Measurements from ENCODE around the gene ZDHHC3.

ZDHHC3 gene

GRCh38 chr3:44976002-44976815, at the start of gene ZDHHC3, which contains the start of gene EXOSC7:
TSS of gene ZDHHC3 (minus strand) at chr3:44976174. CDS start at chr3:44959436, 16,738 bp downstream.
TSS of gene EXOSC7 (plus strand) at chr3:44976244. CDS start at chr3:44976278, 34 bp downstream.
- DNase-seq: peak; percentile 89

- DNase-seq: no peak
Observed at GRCh38 chr3:45024542-45025255, 48.7 kb upstream of the ZDHHC3 start.

- no peak for DNase-seq
Observed at GRCh38 chr3:45023675-45024074, 47.7 kb upstream of the ZDHHC3 start.

- DNase-seq: no peak
Observed at GRCh38 chr3:45021524-45022297, 45.7 kb upstream of the ZDHHC3 start.

- DNase-seq: no peak
Observed at GRCh38 chr3:45020534-45020933, 44.6 kb upstream of the ZDHHC3 start.

- DNase-seq: no peak
Observed at GRCh38 chr3:45017821-45018220, 41.8 kb upstream of the ZDHHC3 start.

GRCh38 chr3:45016916-45017315, 40.9 kb upstream of the ZDHHC3 start:
- DNase-seq: no peak

- no peak for DNase-seq
Observed at GRCh38 chr3:45012577-45012976, 36.6 kb upstream of the ZDHHC3 start.

GRCh38 chr3:45011756-45012508, 36.0 kb upstream of the ZDHHC3 start:
- no peak for DNase-seq

- no peak for DNase-seq
Observed at GRCh38 chr3:45010811-45011333, 34.9 kb upstream of the ZDHHC3 start.

- DNase-seq: no peak
Observed at GRCh38 chr3:45009868-45010267, 33.9 kb upstream of the ZDHHC3 start.

GRCh38 chr3:45008117-45008516, 32.1 kb upstream of the ZDHHC3 start:
- DNase-seq: no peak

- DNase-seq: no peak
Observed at GRCh38 chr3:45007091-45007490, 31.1 kb upstream of the ZDHHC3 start.

GRCh38 chr3:45003859-45004258, 27.9 kb upstream of the ZDHHC3 start:
- no peak for DNase-seq

- DNase-seq: no peak
Observed at GRCh38 chr3:45003406-45003805, 27.4 kb upstream of the ZDHHC3 start.

- DNase-seq: no peak
Observed at GRCh38 chr3:45002720-45003119, 26.7 kb upstream of the ZDHHC3 start.

- DNase-seq: no peak
Observed at GRCh38 chr3:45002139-45002660, 26.2 kb upstream of the ZDHHC3 start.

GRCh38 chr3:45001738-45002137, 25.8 kb upstream of the ZDHHC3 start:
- no peak for DNase-seq

GRCh38 chr3:45000823-45001222, 24.8 kb upstream of the ZDHHC3 start:
- no peak for DNase-seq

GRCh38 chr3:44999782-45000181, 23.8 kb upstream of the ZDHHC3 start:
- no peak for DNase-seq

- DNase-seq: no peak
Observed at GRCh38 chr3:44996556-44996969, 20.6 kb upstream of the ZDHHC3 start.

GRCh38 chr3:44995142-44995770, 19.3 kb upstream of the ZDHHC3 start:
- DNase-seq: peak; percentile 95

Data from NCI-H69 (cell line).